Right lung (tissue), 5 donors: ENCODE results near the gene CEACAM16. TPM values are rescaled to one million over a fixed set of nuclear protein-coding genes. Genes with fewer than 3 reads are reported as not detected.

Experiments used
- DNase-seq, 2 donors: peaks; one replicate each; pipeline ENCODE4 v3.0.0-alpha.2; 2013
- polyA plus RNA-seq, 5 donors: library from polyadenylated mRNA; unstranded; fragments of 120-200 nt; gene quantifications; one replicate each; pipeline versions ENCODE4 v1.2.1 to v1.2.3, GENCODE V29; 2013; ENCODE audit warnings: inconsistent platforms in 1 of 5, low replicate concordance in 1 of 5; ENCODE audit not compliant: insufficient read length in 5 of 5, insufficient read depth in 1 of 5

Gene CEACAM16
- polyA plus RNA-seq, 5 donors: not detected

- no peak for DNase-seq
Measured at GRCh38 chr19:44759083-44759804, 60.3 kb downstream of the CEACAM16 start.

Other genes starting within 250 kb of the CEACAM16 start
- gene ZNF180, start 198.6 kb upstream of the CEACAM16 start, polyA plus RNA-seq: 10 to 100 TPM; 11.0 to 18.6 (median 16.1) TPM
- gene CEACAM20, start 169.5 kb upstream of the CEACAM16 start, polyA plus RNA-seq: not detected
- gene IGSF23, start 85.6 kb upstream of the CEACAM16 start, polyA plus RNA-seq: under 1 TPM in 2 of 5 donors, not detected in 3; 0.31 to 0.33 TPM
- gene PVR, start 55.2 kb upstream of the CEACAM16 start, polyA plus RNA-seq: 10 to 100 TPM; 21.4 to 29.9 (median 24.4) TPM
- gene CEACAM19, start 27.7 kb upstream of the CEACAM16 start, polyA plus RNA-seq: 10 to 100 TPM; 10.7 to 23.9 (median 15.8) TPM
- 10 to 100 TPM in 4 of 5 donors, 1 to 10 TPM in 1; 7.8 to 17.7 (median 13.4) TPM for gene BCL3, start 49.6 kb downstream of the CEACAM16 start, polyA plus RNA-seq
- 1 to 10 TPM; 2.6 to 4.6 (median 4.3) TPM for gene CBLC, start 78.7 kb downstream of the CEACAM16 start, polyA plus RNA-seq
- gene BCAM, start 110.0 kb downstream of the CEACAM16 start, polyA plus RNA-seq: 100 to 1,000 TPM in 4 of 5 donors, 10 to 100 TPM in 1; 95.9 to 268 (median 141) TPM
- 10 to 100 TPM; 65.3 to 86.5 (median 74.5) TPM for gene NECTIN2, start 147.1 kb downstream of the CEACAM16 start, polyA plus RNA-seq
- 10 to 100 TPM; 29.9 to 51.4 (median 32.4) TPM for gene TOMM40, start 192.1 kb downstream of the CEACAM16 start, polyA plus RNA-seq
- gene APOE, start 206.6 kb downstream of the CEACAM16 start, polyA plus RNA-seq: 10 to 100 TPM; 19.3 to 55.8 (median 26.2) TPM
- 10 to 100 TPM in 4 of 5 donors, 1 to 10 TPM in 1; 7.0 to 16.3 (median 13.2) TPM for gene APOC1, start 215.5 kb downstream of the CEACAM16 start, polyA plus RNA-seq
- under 1 TPM in 1 of 5 donors, not detected in 4; 0.30 TPM for gene APOC4, start 243.1 kb downstream of the CEACAM16 start, polyA plus RNA-seq
- gene APOC2, start 246.9 kb downstream of the CEACAM16 start, polyA plus RNA-seq: 1 to 10 TPM in 1 of 5 donors, under 1 TPM in 2, not detected in 2; 0.21 to 7.5 (median 0.25) TPM